Endothelial cell of umbilical vein (primary cell): Measurements from ENCODE around the gene FGF23. TPM values are rescaled to one million over a fixed set of nuclear protein-coding genes. Genes with fewer than 3 reads are reported as not detected.
"Not testable (repeated sequence)": the region's sequence is repeated elsewhere in the genome, so short reads cannot be mapped to it uniquely, and the experiment has no call there.

ENCODE experiments used
- BruUV-seq: library from RNA; stranded (reverse); fragments of 400-500 nt; replicated peaks from 2 replicates; lab custom pipeline; 2021; lab: Mats Ljungman, UMichigan
- CTCF ChIA-PET: fragments of 300-600, 350-600 bp; sonication (Branson Sonifier 250); formaldehyde crosslinking; loops from one replicate; lab custom pipeline; 2021; ENCODE audit warnings: antibody characterized with exemption, inconsistent platforms; lab: Charles Lee
- POLR2A ChIA-PET: fragments of 300-600, 350-600 bp; sonication (Branson Sonifier 250); formaldehyde crosslinking; loops from one replicate; lab custom pipeline; 2021; ENCODE audit warnings: antibody characterized with exemption, inconsistent platforms; lab: Charles Lee
- DNase-seq: peaks from one replicate; pipeline ENCODE4 v3.0.0-alpha.2; 2011; ENCODE audit warnings: low read depth, low spot score
- FAIRE-seq: peaks from 2 replicates; lab custom pipeline; 2011; peaks lifted over from hg19 to GRCh38; lab: Jason Lieb, UNC
- H2AFZ ChIP-seq: 2 replicates; pipeline ENCODE4 v1.6.0; 2012; ENCODE audit warnings: low read depth, low read length, control low read depth, inconsistent platforms
- H3K27ac ChIP-seq: 2 replicates; pipeline ENCODE4 v1.5.1; 2011; ENCODE audit warnings: low read depth, mild to moderate bottlenecking, control low read depth, low read length, moderate library complexity; ENCODE audit not compliant: insufficient read depth
- H3K27me3 ChIP-seq, 2 experiments: 2 replicates each; pipeline versions ENCODE4 v1.6.0 to v1.6.1; 2011; ENCODE audit warnings: low read length in 2 of 2, mixed read lengths in 1 of 2; ENCODE audit not compliant: control insufficient read depth in 2 of 2, insufficient read depth in 2 of 2
- H3K36me3 ChIP-seq, 2 experiments: 2 replicates in 1 of 2; 3 replicates in 1 of 2; pipeline ENCODE4 v1.5.1; 2011; ENCODE audit warnings: low read length in 2 of 2, mild to moderate bottlenecking in 1 of 2, moderate library complexity in 1 of 2; ENCODE audit not compliant: control insufficient read depth in 2 of 2, insufficient read depth in 2 of 2; ENCODE audit errors: extremely low read depth in 1 of 2
- H3K4me1 ChIP-seq: 3 replicates; pipeline ENCODE4 v1.5.1; 2011; ENCODE audit warnings: mild to moderate bottlenecking, low read length; ENCODE audit not compliant: control insufficient read depth, insufficient read depth; ENCODE audit errors: extremely low read depth
- H3K4me2 ChIP-seq: 2 replicates; pipeline ENCODE4 v1.6.1; 2011; ENCODE audit warnings: low read length, control low read depth, mixed read lengths; ENCODE audit not compliant: insufficient read depth
- H3K4me3 ChIP-seq, 3 experiments: fragments of 200-600 bp in 1 of 3; sonication (generic), shearing (Covaris generic) in 1 of 3; replicated peaks in 1 of 3; 2 replicates each; pipeline ENCODE4 v1.5.1; 2011 to 2016; ENCODE audit warnings: control low read depth in 3 of 3, low read length in 3 of 3, mild to moderate bottlenecking in 2 of 3, inconsistent platforms in 1 of 3, low read depth in 1 of 3, moderate library complexity in 1 of 3; ENCODE audit not compliant: insufficient read depth in 1 of 3
- H3K79me2 ChIP-seq: 2 replicates; pipeline ENCODE4 v1.6.0; 2012; ENCODE audit warnings: low read length, inconsistent platforms; ENCODE audit not compliant: control insufficient read depth, insufficient read depth
- H3K9ac ChIP-seq: replicated peaks from 2 replicates; pipeline ENCODE3; 2011; ENCODE audit warnings: low read length, control low read depth; ENCODE audit not compliant: insufficient read depth; ENCODE audit errors: extremely low read depth
- H3K9me1 ChIP-seq: replicated peaks from 3 replicates; pipeline ENCODE4 v1.6.0; 2011; ENCODE audit warnings: mild to moderate bottlenecking, low read length; ENCODE audit not compliant: control insufficient read depth, insufficient read depth; ENCODE audit errors: extremely low read depth
- H3K9me3 ChIP-seq: replicated peaks from 2 replicates; pipeline ENCODE4 v1.5.1; 2012; ENCODE audit warnings: low read length, inconsistent platforms; ENCODE audit not compliant: control insufficient read depth, insufficient read depth
- H4K20me1 ChIP-seq: replicated peaks from 2 replicates; pipeline ENCODE3; 2011; ENCODE audit warnings: mild to moderate bottlenecking, low read length; ENCODE audit not compliant: control insufficient read depth, insufficient read depth; ENCODE audit errors: extremely low read depth
- EZH2 ChIP-seq: IDR thresholded peaks from 2 replicates; pipeline ENCODE4 v1.6.1; 2012; ENCODE audit warnings: borderline replicate concordance, low read depth, mild to moderate bottlenecking, moderate library complexity, low read length, inconsistent platforms; ENCODE audit not compliant: severe bottlenecking
- GATA2 ChIP-seq: IDR thresholded peaks from 2 replicates; pipeline ENCODE4 v1.7.0; 2011; ENCODE audit warnings: low read depth, mild to moderate bottlenecking, moderate library complexity, mixed read lengths, low read length; ENCODE audit not compliant: insufficient read length, insufficient read depth
- JUN ChIP-seq: IDR thresholded peaks from 2 replicates; pipeline ENCODE4 v1.6.1; 2011; ENCODE audit warnings: borderline replicate concordance, low read depth; ENCODE audit not compliant: insufficient read length, insufficient read depth
- dilution Hi-C: fragments of 300-500 bp; cut with MboI; formaldehyde crosslinking; loops from one replicate; pipeline ENCODE4 v1.15.0; 2019; ENCODE audit warnings: low sequenced_read_pairs; ENCODE audit not compliant: extremely low pct_ligation_motif_present
- intact Hi-C: fragments of 100-400 bp; cut with micrococcal nuclease; formaldehyde crosslinking; loops from one replicate; pipeline ENCODE4 v1.10.0; 2022
- polyA plus RNA-seq, 4 experiments: library from polyadenylated mRNA; depleted of rRNA in 3 of 4; stranded (reverse) in 3 of 4; unstranded in 1 of 4; fragments of >200 nt; gene quantifications; 2 replicates each; pipeline versions ENCODE4 v1.2.1 to v1.2.3, GENCODE V29; 2011 to 2012; ENCODE audit warnings: missing spikeins in 1 of 4
- total RNA-seq: library from RNA; stranded (reverse); gene quantifications from 2 replicates; pipeline ENCODE4 v1.2.3, GENCODE V29; 2021
- TF ChIP-seq, protein P1 (sequence below): IDR thresholded peaks from 2 replicates; pipeline ENCODE4 v1.6.1; 2011; ENCODE audit not compliant: insufficient read depth, insufficient read length

The FGF23 gene
- total and polyA plus RNA-seq, 2 donors (not counting 3 experiments of a cell fraction or from before 2014, with no cell fraction given), result not detected

- H3K9me1 ChIP-seq, result no peaks in the 10 kb centered on the region
- H3K4me1 ChIP-seq, result no peaks in the 10 kb centered on the region
- no TSS peak for BruUV-seq
- H3K27ac ChIP-seq, result no peak overlapping the region
- H3K79me2 ChIP-seq, result no peaks in the 10 kb centered on the region
- no peak overlapping the region for H2AFZ ChIP-seq
- ChIA-PET CTCF (no interaction called here), POLR2A (no interaction called here)
- peaks cover 0 to 2% of the 10 kb centered on the region in 2 experiments for H3K27me3 ChIP-seq
- FAIRE-seq, result no peak
- H3K4me3 ChIP-seq, result no peak overlapping the region
- H3K9ac ChIP-seq, result no peak overlapping the region
- H3K36me3 ChIP-seq, result no peaks in the 10 kb centered on the region
- no peak for DNase-seq
- dilution Hi-C loops, result no loop called here
- H4K20me1 ChIP-seq, result no peaks in the 10 kb centered on the region
- intact Hi-C loops, result no loop called here
- no peaks in the 10 kb centered on the region for H3K9me3 ChIP-seq
- no peak overlapping the region for H3K4me2 ChIP-seq
- TF ChIP-seq JUN, result no peak
- TF ChIP-seq, protein P1, sequence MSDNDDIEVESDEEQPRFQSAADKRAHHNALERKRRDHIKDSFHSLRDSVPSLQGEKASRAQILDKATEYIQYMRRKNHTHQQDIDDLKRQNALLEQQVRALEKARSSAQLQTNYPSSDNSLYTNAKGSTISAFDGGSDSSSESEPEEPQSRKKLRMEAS, result no peak
- no peak for TF ChIP-seq GATA2
- TF ChIP-seq EZH2, result no peak
Observed at GRCh38 chr12:4407136-4407535, 27.6 kb upstream of the FGF23 start.

GRCh38 chr12:4404877-4405637 lies 25.5 kb upstream of the FGF23 start:
- CTCF ChIA-PET, result interaction anchor here (1.5 kb wide), 1 partner anchor 15 kb away, joined by 4 read pairs; no protein-coding TSS in a partner anchor
- POLR2A ChIA-PET, BruUV-seq: not testable (repeated sequence)

More at GRCh38 chr12:4404877-4405637, 25.5 kb upstream of the FGF23 start:
- H3K79me2 ChIP-seq, DNase-seq, H3K36me3 ChIP-seq, H2AFZ ChIP-seq, FAIRE-seq, H3K27me3 ChIP-seq, H4K20me1 ChIP-seq, H3K9ac ChIP-seq, H3K27ac ChIP-seq, intact Hi-C loops, H3K4me1 ChIP-seq, H3K9me3 ChIP-seq, H3K9me1 ChIP-seq, H3K4me3 ChIP-seq, H3K4me2 ChIP-seq, dilution Hi-C loops: not testable (repeated sequence)
